ENCODE results near the gene ICAM1. TPM values are rescaled to one million over a fixed set of nuclear protein-coding genes. Genes with fewer than 3 reads are reported as not detected.

ICAM1 gene
- total and polyA plus RNA-seq, 4 donors, result 88.4 to 391 (median 185) TPM

DNA sequence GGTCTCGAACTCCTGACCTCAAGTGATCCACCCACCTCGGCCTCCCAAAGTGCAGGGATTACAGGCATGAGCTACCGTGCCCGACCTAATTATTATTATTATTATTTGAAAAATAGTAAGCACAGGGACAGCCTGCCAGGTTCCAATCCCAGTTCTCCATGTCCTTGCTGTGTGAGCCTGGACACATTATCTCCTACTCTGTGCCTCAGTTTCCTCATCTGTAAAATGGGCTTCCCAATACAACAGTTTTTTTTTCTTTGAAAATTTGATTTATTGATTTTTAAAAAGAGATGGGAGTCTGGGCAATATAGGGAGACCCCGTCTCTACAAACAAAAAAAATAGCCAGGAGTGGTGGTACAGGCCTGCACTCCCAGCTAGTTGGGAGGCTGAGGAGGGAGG lies 35.4 kb downstream of the ICAM1 start:
- TF ChIP-seq, protein P1, sequence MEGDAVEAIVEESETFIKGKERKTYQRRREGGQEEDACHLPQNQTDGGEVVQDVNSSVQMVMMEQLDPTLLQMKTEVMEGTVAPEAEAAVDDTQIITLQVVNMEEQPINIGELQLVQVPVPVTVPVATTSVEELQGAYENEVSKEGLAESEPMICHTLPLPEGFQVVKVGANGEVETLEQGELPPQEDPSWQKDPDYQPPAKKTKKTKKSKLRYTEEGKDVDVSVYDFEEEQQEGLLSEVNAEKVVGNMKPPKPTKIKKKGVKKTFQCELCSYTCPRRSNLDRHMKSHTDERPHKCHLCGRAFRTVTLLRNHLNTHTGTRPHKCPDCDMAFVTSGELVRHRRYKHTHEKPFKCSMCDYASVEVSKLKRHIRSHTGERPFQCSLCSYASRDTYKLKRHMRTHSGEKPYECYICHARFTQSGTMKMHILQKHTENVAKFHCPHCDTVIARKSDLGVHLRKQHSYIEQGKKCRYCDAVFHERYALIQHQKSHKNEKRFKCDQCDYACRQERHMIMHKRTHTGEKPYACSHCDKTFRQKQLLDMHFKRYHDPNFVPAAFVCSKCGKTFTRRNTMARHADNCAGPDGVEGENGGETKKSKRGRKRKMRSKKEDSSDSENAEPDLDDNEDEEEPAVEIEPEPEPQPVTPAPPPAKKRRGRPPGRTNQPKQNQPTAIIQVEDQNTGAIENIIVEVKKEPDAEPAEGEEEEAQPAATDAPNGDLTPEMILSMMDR (IDR thresholded peaks at IDR 0.05; ENCODE audit: control extremely low read depth, extremely low read depth), result no peak
- no peak for ATAC-seq (ENCODE audit: insufficient read depth, low FRiP score)
- no peaks in the 10 kb centered on the region for H3K4me1 ChIP-seq (ENCODE audit: control insufficient read depth in 5 of 5, insufficient read depth in 5 of 5, low read length in 5 of 5)
- 88 to 92% methylated on average over 5 of the region's 5 CpGs for whole genome bisulfite sequencing, 2 donors
- no peak for DNase-seq
- no peaks in the 10 kb centered on the region for H3K9me3 ChIP-seq (ENCODE audit: control insufficient read depth in 4 of 4, insufficient read depth in 3 of 4, low read length in 3 of 4)
- no peaks in the 10 kb centered on the region for H3K27me3 ChIP-seq (ENCODE audit: control insufficient read depth in 3 of 3, insufficient read depth in 3 of 3, low read length in 2 of 3)
- peaks cover 0 to 17% (median 4%) of the 10 kb centered on the region in 4 donors for H3K36me3 ChIP-seq (ENCODE audit: control insufficient read depth in 4 of 4, insufficient read depth in 4 of 4, low read length in 4 of 4)
- H3K27ac ChIP-seq (ENCODE audit: low read depth in 1 of 2, low read length in 1 of 2), result no peak overlapping the region
- H3K9ac ChIP-seq (ENCODE audit: insufficient read depth in 1 of 2, low read length in 2 of 2), result no peak overlapping the region
- H3K4me3 ChIP-seq, result no peak overlapping the region

DNA sequence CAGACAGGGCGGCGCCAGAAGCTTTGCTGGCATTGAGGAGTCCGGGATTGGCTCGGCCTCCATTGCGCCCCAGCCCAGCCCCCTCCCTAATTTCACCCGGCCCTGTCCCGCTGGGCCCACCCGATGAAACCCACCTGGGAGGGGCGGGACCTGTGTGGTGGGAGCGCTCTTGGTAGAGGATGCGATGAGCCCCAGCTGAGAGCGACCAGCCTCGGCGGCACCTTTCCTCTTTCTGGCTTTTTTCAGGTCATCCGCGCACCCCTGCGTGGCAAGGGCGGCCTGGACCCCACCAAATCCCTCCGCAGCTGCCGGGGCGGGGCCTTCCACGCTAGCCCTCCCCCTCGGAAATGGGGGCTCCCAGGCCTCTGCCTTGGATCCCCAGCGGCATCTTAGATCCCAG lies 38.5 kb downstream of the ICAM1 start, which contains the start of gene ZGLP1:
Gene ZGLP1, minus strand, starts transcription at position 393 of the 400 bp plus-strand sequence.
- no peak for DNase-seq
- ATAC-seq (ENCODE audit: insufficient read depth, low FRiP score), result no peak

DNA sequence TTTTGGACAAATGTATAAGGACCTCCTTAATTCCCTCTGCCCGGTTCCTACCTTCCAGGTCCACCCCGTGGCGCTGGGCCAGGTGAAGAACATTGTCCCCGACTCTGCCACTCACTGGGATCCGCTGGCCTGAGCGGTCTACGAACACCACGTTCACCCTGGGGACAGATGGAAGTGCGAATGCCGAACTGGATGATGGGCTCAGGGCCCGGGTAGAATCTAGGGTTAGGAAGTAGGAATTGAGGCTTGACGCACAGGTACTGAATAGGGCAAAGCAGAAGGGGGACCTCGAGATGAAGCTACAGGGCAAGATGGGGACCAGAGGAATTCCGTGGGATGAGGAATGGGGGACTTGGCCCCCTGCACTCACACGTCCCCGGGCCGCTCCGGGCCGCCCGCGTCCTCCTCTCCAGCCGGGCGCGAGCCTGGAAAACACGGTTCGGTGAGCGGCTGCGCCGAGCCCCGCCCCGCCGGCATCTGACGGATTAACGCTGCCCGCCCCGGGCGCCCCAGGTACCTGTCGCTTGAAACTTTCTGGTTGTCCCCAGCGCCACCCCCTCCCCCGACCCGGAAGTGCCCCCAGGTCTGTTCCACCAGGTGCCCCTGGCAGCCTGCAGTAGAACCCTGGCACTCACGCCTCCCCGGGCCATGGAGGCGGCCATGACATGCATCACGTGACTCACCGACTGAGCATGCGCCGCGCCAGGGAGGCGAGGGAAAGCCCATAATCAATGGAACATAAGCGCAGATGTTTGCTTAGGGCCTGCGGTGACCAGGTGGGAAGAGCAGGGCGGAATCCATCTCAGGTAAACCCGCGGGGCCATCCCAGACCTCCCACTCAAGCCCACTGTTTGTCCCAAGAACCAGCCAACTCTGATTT lies 44.7 kb downstream of the ICAM1 start, which contains the start of gene FDX2:
Gene FDX2, minus strand, starts transcription at position 681 of the 880 bp plus-strand sequence. Its CDS starts 19 bp downstream, at position 662.
- DNase-seq (peak; percentile 81 to 87 (median 86)), ATAC-seq (ENCODE audit: insufficient read depth, low FRiP score) (peak; percentile 83)
- 1% methylated on average over 54 to 55 of the region's 55 CpGs for WGBS, 2 donors
- H3K4me1 ChIP-seq (ENCODE audit: control insufficient read depth in 5 of 5, insufficient read depth in 5 of 5, low read length in 5 of 5), result peaks cover 0 to 12% (median 0%) of the 10 kb centered on the region in 5 donors
- H3K27me3 ChIP-seq (ENCODE audit: control insufficient read depth in 3 of 3, insufficient read depth in 3 of 3, low read length in 2 of 3), result no peaks in the 10 kb centered on the region
- H3K4me3 ChIP-seq, result peak within 1 kb of the TSS; percentile 56
- peak within 1 kb of the TSS; percentile 26 to 76 for H3K9ac ChIP-seq (ENCODE audit: insufficient read depth in 1 of 2, low read length in 2 of 2)
- H3K36me3 ChIP-seq (ENCODE audit: control insufficient read depth in 4 of 4, insufficient read depth in 4 of 4, low read length in 4 of 4), result peaks cover 0 to 35% (median 11%) of the 10 kb centered on the region in 4 donors
- H3K9me3 ChIP-seq (ENCODE audit: control insufficient read depth in 4 of 4, insufficient read depth in 3 of 4, low read length in 3 of 4), result no peaks in the 10 kb centered on the region
- TF ChIP-seq, protein P1 (IDR thresholded peaks at IDR 0.05; ENCODE audit: control extremely low read depth, extremely low read depth), result no peak
- H3K27ac ChIP-seq (ENCODE audit: low read depth in 1 of 2, low read length in 1 of 2), result peak within 1 kb of the TSS in 1 of 2 donors; percentile 52

More for the DNA sequence above, 38.5 kb downstream of the ICAM1 start, which contains the start of gene ZGLP1:
- no peaks in the 10 kb centered on the region for H3K27me3 ChIP-seq (ENCODE audit: control insufficient read depth in 3 of 3, insufficient read depth in 3 of 3, low read length in 2 of 3)
- no peaks in the 10 kb centered on the region for H3K4me1 ChIP-seq (ENCODE audit: control insufficient read depth in 5 of 5, insufficient read depth in 5 of 5, low read length in 5 of 5)
- no peak within 1 kb of the TSS for H3K9ac ChIP-seq (ENCODE audit: insufficient read depth in 1 of 2, low read length in 2 of 2)
- TF ChIP-seq, protein P1 (IDR thresholded peaks at IDR 0.05; ENCODE audit: control extremely low read depth, extremely low read depth), result no peak
- H3K4me3 ChIP-seq, result no peak within 1 kb of the TSS
- H3K27ac ChIP-seq (ENCODE audit: low read depth in 1 of 2, low read length in 1 of 2), result no peak within 1 kb of the TSS
- WGBS, 2 donors, result 95% methylated on average over 23 to 24 of the region's 24 CpGs
- H3K36me3 ChIP-seq (ENCODE audit: control insufficient read depth in 4 of 4, insufficient read depth in 4 of 4, low read length in 4 of 4), result peaks cover 0 to 15% (median 6%) of the 10 kb centered on the region in 4 donors
- H3K9me3 ChIP-seq (ENCODE audit: control insufficient read depth in 4 of 4, insufficient read depth in 3 of 4, low read length in 3 of 4), result no peaks in the 10 kb centered on the region
